Ovary (tissue), 3 donors: ENCODE data around the gene ZSCAN5C.
"Not testable (repeated sequence)": the region's sequence is repeated elsewhere in the genome, so short reads cannot be mapped to it uniquely, and the experiment has no call there.

Source experiments
- CTCF ChIP-seq, 3 donors: fragments of 450-650 bp in 2 of 3; fragments of 200-600 bp in 1 of 3; IDR thresholded peaks; one replicate each; pipeline versions ENCODE4 v1.5.1 to v1.8.0; 2016 to 2022; ENCODE audit warnings: antibody characterized with exemption in 3 of 3, mild to moderate bottlenecking in 1 of 3
- POLR2A ChIP-seq: fragments of 450-650 bp; IDR thresholded peaks from one replicate; pipeline ENCODE4 v1.6.1; 2017; ENCODE audit warnings: antibody characterized with exemption, mild to moderate bottlenecking, moderate library complexity
- donor health status: DM: no; HTN: no; CAD: no.

- not testable (repeated sequence) for TF ChIP-seq CTCF (IDR thresholded peaks at IDR 0.05); POLR2A
These were observed 46.8 kb downstream of the ZSCAN5C start for GRCh38 chr19:56248736-56249338.
